ENCODE measurements around the gene SLC12A8. TPM values are rescaled to one million over a fixed set of nuclear protein-coding genes. Genes with fewer than 3 reads are reported as not detected.

Gene SLC12A8
- polyA plus RNA-seq, 4 donors, result 0.81 to 25.4 (median 4.9) TPM

DNA sequence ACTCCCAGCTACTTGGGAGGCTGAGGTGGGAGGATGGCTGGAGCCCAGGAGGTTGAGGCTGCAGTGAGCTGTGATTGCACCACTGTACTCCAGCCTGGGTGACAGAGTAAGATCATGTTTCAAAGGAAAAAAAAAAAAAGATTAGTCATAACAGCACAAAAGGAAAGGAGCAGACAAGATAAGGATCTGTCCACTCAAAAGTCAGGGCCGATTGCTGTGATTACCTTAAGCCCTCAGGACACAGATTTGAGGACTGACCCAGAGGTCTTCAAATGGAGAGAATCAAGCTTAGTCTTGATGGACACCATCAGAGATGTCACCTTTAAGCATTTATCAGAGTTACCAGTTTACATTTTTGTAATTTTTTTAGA, 132.9 kb downstream of the SLC12A8 start:
- FAIRE-seq (no peak), DNase-seq (no peak)
- Histone ChIP-seq H3K27me3 (ENCODE audit: control insufficient read depth in 3 of 3, insufficient read depth in 3 of 3, low read length in 3 of 3) (no peaks in the 10 kb centered on the region), H3K36me3 (ENCODE audit: control insufficient read depth in 3 of 3, insufficient read depth in 2 of 3, low read depth in 1 of 3, low read length in 3 of 3) (peaks cover 2 to 25% (median 3%) of the 10 kb centered on the region in 3 donors), H3K4me3 (ENCODE audit: low read depth in 1 of 3, low read length in 3 of 3) (no peak overlapping the region), H3K4me1 (ENCODE audit: control insufficient read depth in 3 of 3, insufficient read depth in 2 of 3, low read depth in 1 of 3, low read length in 2 of 3) (no peaks in the 10 kb centered on the region), H3K9me3 (ENCODE audit: control insufficient read depth in 2 of 2, insufficient read depth in 1 of 2, low read depth in 1 of 2, low read length in 1 of 2) (no peaks in the 10 kb centered on the region), H3K27ac (ENCODE audit: low read depth in 1 of 3, low read length in 2 of 3) (no peak overlapping the region)
- WGBS, 3 donors, result 58 to 76% (median 65%) methylated on average over 1 of the region's 1 CpG

DNA sequence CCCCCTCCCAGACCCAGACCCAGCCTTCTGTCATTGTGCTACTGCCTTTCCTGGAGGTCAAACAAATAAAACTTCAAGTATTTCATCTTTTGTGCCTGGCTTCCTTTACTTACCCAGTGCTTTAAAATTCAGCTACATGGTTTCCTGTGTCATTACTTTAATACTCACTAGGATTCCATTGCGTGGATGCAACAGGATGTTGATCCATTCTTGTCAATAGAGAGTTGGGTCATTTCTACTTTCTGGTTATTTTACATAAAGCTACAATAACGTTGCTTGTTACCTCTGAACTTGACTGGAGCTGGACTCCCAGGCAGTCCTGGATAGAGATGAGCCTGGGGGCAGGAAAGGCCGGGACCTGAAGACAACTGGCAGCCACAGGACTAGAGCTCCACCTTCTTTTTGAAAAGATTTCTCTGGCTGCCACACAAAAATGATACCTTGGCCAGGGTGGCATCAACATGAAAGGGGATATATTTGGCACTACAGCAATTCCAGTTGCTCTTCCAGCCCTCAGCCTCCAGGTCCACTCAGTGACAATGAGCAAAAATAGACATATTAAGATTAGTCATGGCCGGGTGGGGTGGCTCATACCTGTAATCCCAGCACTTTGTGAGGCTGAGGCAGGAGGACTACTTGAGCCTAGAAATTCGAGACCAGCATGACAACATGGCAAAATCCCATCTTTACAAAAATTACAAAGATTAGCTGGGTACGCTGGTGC, 133.4 kb downstream of the SLC12A8 start:
- Histone ChIP-seq H3K4me3 (ENCODE audit: low read depth in 1 of 3, low read length in 3 of 3) (no peak overlapping the region), H3K4me1 (ENCODE audit: control insufficient read depth in 3 of 3, insufficient read depth in 2 of 3, low read depth in 1 of 3, low read length in 2 of 3) (no peaks in the 10 kb centered on the region), H3K9me3 (ENCODE audit: control insufficient read depth in 2 of 2, insufficient read depth in 1 of 2, low read depth in 1 of 2, low read length in 1 of 2) (no peaks in the 10 kb centered on the region), H3K27me3 (ENCODE audit: control insufficient read depth in 3 of 3, insufficient read depth in 3 of 3, low read length in 3 of 3) (no peaks in the 10 kb centered on the region), H3K27ac (ENCODE audit: low read depth in 1 of 3, low read length in 2 of 3) (no peak overlapping the region), H3K36me3 (ENCODE audit: control insufficient read depth in 3 of 3, insufficient read depth in 2 of 3, low read depth in 1 of 3, low read length in 3 of 3) (peaks cover 2 to 25% (median 3%) of the 10 kb centered on the region in 3 donors)
- 87 to 90% (median 87%) methylated on average over 6 of the region's 6 CpGs for WGBS, 3 donors
- FAIRE-seq (no peak), DNase-seq (no peak)

DNA sequence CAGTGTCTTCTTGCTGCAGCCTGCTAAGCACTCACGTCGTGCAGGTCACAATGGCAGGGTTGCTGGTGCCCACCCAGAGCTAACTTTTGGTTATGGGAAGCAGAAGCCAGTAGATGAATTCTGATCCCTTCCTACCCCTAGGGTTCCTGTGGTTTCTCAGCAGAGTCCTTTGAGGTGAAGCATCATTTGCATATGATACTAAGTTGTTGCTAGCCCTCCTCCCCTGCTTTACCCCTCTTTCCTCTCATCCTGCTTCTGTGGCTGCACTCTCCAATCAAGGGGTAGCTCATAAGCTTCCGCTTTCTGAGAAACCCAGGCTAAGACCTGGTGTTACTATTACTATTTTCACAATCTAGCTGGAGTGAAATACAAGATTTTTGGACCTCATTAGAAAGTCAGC, 134.7 kb downstream of the SLC12A8 start:
- no peaks in the 10 kb centered on the region for H3K9me3 ChIP-seq (ENCODE audit: control insufficient read depth in 2 of 2, insufficient read depth in 1 of 2, low read depth in 1 of 2, low read length in 1 of 2)
- 92 to 96% (median 95%) methylated on average over 3 of the region's 3 CpGs for WGBS, 3 donors
- no peaks in the 10 kb centered on the region for H3K27me3 ChIP-seq (ENCODE audit: control insufficient read depth in 3 of 3, insufficient read depth in 3 of 3, low read length in 3 of 3)
- H3K4me3 ChIP-seq (ENCODE audit: low read depth in 1 of 3, low read length in 3 of 3), result no peak overlapping the region
- no peaks in the 10 kb centered on the region for H3K4me1 ChIP-seq (ENCODE audit: control insufficient read depth in 3 of 3, insufficient read depth in 2 of 3, low read depth in 1 of 3, low read length in 2 of 3)
- no peak for FAIRE-seq
- peaks cover 0 to 19% (median 0%) of the 10 kb centered on the region in 3 donors for H3K36me3 ChIP-seq (ENCODE audit: control insufficient read depth in 3 of 3, insufficient read depth in 2 of 3, low read depth in 1 of 3, low read length in 3 of 3)
- H3K27ac ChIP-seq (ENCODE audit: low read depth in 1 of 3, low read length in 2 of 3), result no peak overlapping the region
- DNase-seq, result no peak

DNA sequence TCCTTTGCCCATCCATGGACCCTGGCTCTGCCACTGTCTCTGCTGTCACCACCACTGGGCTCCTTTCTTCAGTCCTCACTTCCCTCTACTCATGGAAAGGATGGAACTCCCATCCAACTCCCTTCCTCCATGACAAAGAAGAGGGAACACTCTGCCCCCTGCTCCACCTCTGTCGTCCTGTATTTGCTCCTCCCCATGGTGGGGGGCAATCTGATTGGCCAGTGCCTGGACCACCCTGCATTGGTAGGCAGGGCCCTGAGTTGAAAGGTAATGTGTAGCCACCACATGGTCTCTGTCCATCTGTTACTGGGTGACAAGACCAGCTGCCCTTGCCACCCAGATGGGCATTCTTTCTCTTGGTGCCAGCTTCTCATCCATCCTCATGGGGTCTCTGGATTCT, 136.1 kb downstream of the SLC12A8 start:
- FAIRE-seq, result no peak
- 75 to 91% (median 77%) methylated on average over 1 of the region's 1 CpG for WGBS, 3 donors
- no peak overlapping the region for H3K4me3 ChIP-seq (ENCODE audit: low read depth in 1 of 3, low read length in 3 of 3)
- peaks cover 0 to 16% (median 0%) of the 10 kb centered on the region in 3 donors for H3K36me3 ChIP-seq (ENCODE audit: control insufficient read depth in 3 of 3, insufficient read depth in 2 of 3, low read depth in 1 of 3, low read length in 3 of 3)
- H3K27ac ChIP-seq (ENCODE audit: low read depth in 1 of 3, low read length in 2 of 3), result no peak overlapping the region
- no peak for DNase-seq
- H3K27me3 ChIP-seq (ENCODE audit: control insufficient read depth in 3 of 3, insufficient read depth in 3 of 3, low read length in 3 of 3), result no peaks in the 10 kb centered on the region
- H3K4me1 ChIP-seq (ENCODE audit: control insufficient read depth in 3 of 3, insufficient read depth in 2 of 3, low read depth in 1 of 3, low read length in 2 of 3), result no peaks in the 10 kb centered on the region
- H3K9me3 ChIP-seq (ENCODE audit: control insufficient read depth in 2 of 2, insufficient read depth in 1 of 2, low read depth in 1 of 2, low read length in 1 of 2), result no peaks in the 10 kb centered on the region

DNA sequence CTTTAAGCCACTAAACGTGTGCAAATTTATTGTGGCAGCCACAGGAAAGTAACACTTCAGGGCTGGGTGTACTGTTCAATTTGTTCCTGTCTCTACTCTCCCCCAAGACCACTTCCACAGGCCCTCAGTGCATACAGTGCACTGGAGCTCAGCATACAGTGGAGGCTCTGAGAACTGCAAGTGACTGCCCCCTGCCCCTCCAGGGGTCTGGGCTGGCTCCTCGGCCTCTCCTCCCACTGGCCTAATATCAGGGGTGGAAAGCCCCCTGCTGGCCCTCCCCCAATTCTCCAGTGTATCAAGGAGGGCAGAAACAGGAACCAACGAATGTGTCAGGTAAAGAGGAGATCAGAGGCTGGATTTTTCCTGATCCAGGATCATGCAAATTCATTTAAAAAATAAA, 136.8 kb downstream of the SLC12A8 start:
- Histone ChIP-seq H3K9me3 (ENCODE audit: control insufficient read depth in 2 of 2, insufficient read depth in 1 of 2, low read depth in 1 of 2, low read length in 1 of 2) (no peaks in the 10 kb centered on the region), H3K27me3 (ENCODE audit: control insufficient read depth in 3 of 3, insufficient read depth in 3 of 3, low read length in 3 of 3) (no peaks in the 10 kb centered on the region), H3K4me1 (ENCODE audit: control insufficient read depth in 3 of 3, insufficient read depth in 2 of 3, low read depth in 1 of 3, low read length in 2 of 3) (no peaks in the 10 kb centered on the region), H3K36me3 (ENCODE audit: control insufficient read depth in 3 of 3, insufficient read depth in 2 of 3, low read depth in 1 of 3, low read length in 3 of 3) (peaks cover 0 to 16% (median 0%) of the 10 kb centered on the region in 3 donors), H3K4me3 (ENCODE audit: low read depth in 1 of 3, low read length in 3 of 3) (no peak overlapping the region), H3K27ac (ENCODE audit: low read depth in 1 of 3, low read length in 2 of 3) (no peak overlapping the region)
- FAIRE-seq, result no peak
- no peak for DNase-seq
- WGBS, 3 donors, result 58 to 64% (median 64%) methylated on average over 3 of the region's 3 CpGs

DNA sequence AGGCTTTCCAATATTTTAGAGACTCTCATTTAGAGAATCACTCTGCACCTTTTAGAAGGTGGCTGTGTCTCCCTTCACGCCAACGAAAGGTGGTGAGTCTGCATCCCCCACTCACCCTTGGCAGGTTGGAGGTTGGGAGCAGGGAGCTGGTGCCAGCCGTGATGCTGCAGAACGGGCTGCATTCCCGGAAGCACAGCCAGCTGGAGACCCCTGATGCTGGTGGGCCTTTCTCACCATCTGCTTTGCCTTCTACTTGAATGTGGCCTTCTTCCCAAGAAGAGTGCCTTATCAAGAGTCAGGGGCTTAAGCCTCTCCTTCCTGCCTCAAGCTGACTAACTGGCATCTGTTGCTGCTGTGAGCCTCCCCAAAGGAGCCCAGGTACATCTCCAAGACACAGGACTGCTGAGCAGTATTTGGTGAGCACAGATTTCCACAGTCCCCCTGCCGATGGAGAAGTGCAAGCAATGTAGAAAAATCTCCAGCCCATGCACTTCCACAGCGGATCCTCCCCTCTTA, 139.1 kb downstream of the SLC12A8 start:
- no peak overlapping the region for H3K27ac ChIP-seq (ENCODE audit: low read depth in 1 of 3, low read length in 2 of 3)
- no peaks in the 10 kb centered on the region for H3K27me3 ChIP-seq (ENCODE audit: control insufficient read depth in 3 of 3, insufficient read depth in 3 of 3, low read length in 3 of 3)
- H3K4me3 ChIP-seq (ENCODE audit: low read depth in 1 of 3, low read length in 3 of 3), result no peak overlapping the region
- H3K4me1 ChIP-seq (ENCODE audit: control insufficient read depth in 3 of 3, insufficient read depth in 2 of 3, low read depth in 1 of 3, low read length in 2 of 3), result no peaks in the 10 kb centered on the region
- no peaks in the 10 kb centered on the region for H3K9me3 ChIP-seq (ENCODE audit: control insufficient read depth in 2 of 2, insufficient read depth in 1 of 2, low read depth in 1 of 2, low read length in 1 of 2)
- 87 to 93% (median 91%) methylated on average over 7 of the region's 7 CpGs for WGBS, 3 donors
- FAIRE-seq (no peak), DNase-seq (no peak)
- peaks cover 0 to 8% (median 0%) of the 10 kb centered on the region in 3 donors for H3K36me3 ChIP-seq (ENCODE audit: control insufficient read depth in 3 of 3, insufficient read depth in 2 of 3, low read depth in 1 of 3, low read length in 3 of 3)

DNA sequence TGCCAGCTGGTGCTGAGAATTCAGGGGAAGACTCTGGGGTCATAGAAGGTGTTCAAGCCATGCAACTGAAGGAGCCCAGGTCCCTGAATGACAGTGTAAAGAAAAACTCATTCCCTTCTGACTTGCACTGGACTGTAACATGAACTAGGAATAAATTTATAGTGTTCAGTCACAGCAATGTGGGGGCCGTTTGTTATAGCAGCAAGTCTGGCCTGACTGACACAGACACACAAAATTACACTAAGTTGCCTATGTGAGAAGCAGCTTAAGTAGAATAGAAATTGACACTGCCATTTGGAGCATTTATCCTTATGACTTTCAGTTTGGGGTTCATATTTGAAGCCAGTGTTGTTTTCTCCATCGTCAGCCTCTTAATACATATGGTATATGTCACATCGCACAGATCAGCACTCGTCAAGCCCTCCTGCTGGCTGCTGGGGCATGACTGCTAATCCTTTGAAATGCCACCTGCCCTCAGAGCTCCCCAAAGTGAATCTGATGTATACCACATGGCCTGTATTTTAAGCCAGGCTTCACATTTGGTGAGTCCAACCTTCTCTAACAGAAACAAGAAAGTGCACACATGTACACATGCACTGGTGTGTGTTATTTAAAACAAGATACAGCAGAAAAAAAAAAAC, 139.7 kb downstream of the SLC12A8 start:
- Histone ChIP-seq H3K27ac (ENCODE audit: low read depth in 1 of 3, low read length in 2 of 3) (no peak overlapping the region), H3K36me3 (ENCODE audit: control insufficient read depth in 3 of 3, insufficient read depth in 2 of 3, low read depth in 1 of 3, low read length in 3 of 3) (peaks cover 0 to 7% (median 0%) of the 10 kb centered on the region in 3 donors), H3K9me3 (ENCODE audit: control insufficient read depth in 2 of 2, insufficient read depth in 1 of 2, low read depth in 1 of 2, low read length in 1 of 2) (no peaks in the 10 kb centered on the region), H3K4me1 (ENCODE audit: control insufficient read depth in 3 of 3, insufficient read depth in 2 of 3, low read depth in 1 of 3, low read length in 2 of 3) (no peaks in the 10 kb centered on the region), H3K27me3 (ENCODE audit: control insufficient read depth in 3 of 3, insufficient read depth in 3 of 3, low read length in 3 of 3) (no peaks in the 10 kb centered on the region), H3K4me3 (ENCODE audit: low read depth in 1 of 3, low read length in 3 of 3) (no peak overlapping the region)
- 89 to 97% (median 94%) methylated on average over 4 of the region's 4 CpGs for WGBS, 3 donors
- FAIRE-seq (no peak), DNase-seq (no peak)

DNA sequence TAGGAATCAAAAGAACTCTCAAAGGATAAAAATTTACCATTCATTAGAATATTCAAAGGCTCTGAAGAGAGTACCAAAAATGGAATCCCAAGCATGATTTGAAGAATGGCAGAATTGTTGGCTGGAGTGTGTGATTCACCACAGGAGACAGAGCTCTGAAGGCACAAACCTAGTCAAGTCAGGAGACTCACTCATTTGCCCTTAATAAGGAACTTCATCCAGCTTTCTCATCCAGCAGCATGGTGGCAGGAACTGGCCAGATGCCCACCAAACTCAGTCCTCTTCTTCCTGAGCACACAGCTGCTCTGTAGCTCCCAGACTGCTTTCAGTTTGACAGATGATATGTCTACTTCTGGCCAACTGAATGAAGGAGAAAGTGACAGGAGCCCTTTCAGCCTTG, 140.2 kb downstream of the SLC12A8 start:
- FAIRE-seq, result no peak
- no peak overlapping the region for H3K27ac ChIP-seq (ENCODE audit: low read depth in 1 of 3, low read length in 2 of 3)

More for the DNA sequence above, 140.2 kb downstream of the SLC12A8 start:
- DNase-seq, result no peak
- H3K27me3 ChIP-seq (ENCODE audit: control insufficient read depth in 3 of 3, insufficient read depth in 3 of 3, low read length in 3 of 3), result no peaks in the 10 kb centered on the region
- H3K4me1 ChIP-seq (ENCODE audit: control insufficient read depth in 3 of 3, insufficient read depth in 2 of 3, low read depth in 1 of 3, low read length in 2 of 3), result no peaks in the 10 kb centered on the region
- H3K36me3 ChIP-seq (ENCODE audit: control insufficient read depth in 3 of 3, insufficient read depth in 2 of 3, low read depth in 1 of 3, low read length in 3 of 3), result peaks cover 0 to 4% (median 0%) of the 10 kb centered on the region in 3 donors
- H3K9me3 ChIP-seq (ENCODE audit: control insufficient read depth in 2 of 2, insufficient read depth in 1 of 2, low read depth in 1 of 2, low read length in 1 of 2), result no peaks in the 10 kb centered on the region
- no peak overlapping the region for H3K4me3 ChIP-seq (ENCODE audit: low read depth in 1 of 3, low read length in 3 of 3)
